ENCODE results near the gene GAS6.
"Not testable (repeated sequence)": the region's sequence is repeated elsewhere in the genome, so short reads cannot be mapped to it uniquely, and the experiment has no call there.

The GAS6 gene

GRCh38 chr13:113879494-113880360 is 15.9 kb upstream of the GAS6 start:
- Histone ChIP-seq H3K36me3 (ENCODE audit: control insufficient read depth, insufficient read depth, low read length) (no peaks in the 10 kb centered on the region), H3K4me1 (ENCODE audit: control insufficient read depth, insufficient read depth, low read length) (no peaks in the 10 kb centered on the region), H3K9ac (ENCODE audit: low read depth, low read length) (no peak overlapping the region), H3K9me3 (ENCODE audit: control insufficient read depth, insufficient read depth, low read length) (no peaks in the 10 kb centered on the region), H3K4me3 (ENCODE audit: low read depth, low read length) (no peak overlapping the region), H3K27ac (ENCODE audit: low read depth, low read length) (no peak overlapping the region), H3K27me3 (ENCODE audit: control insufficient read depth, insufficient read depth, low read length) (no peaks in the 10 kb centered on the region)

DNA sequence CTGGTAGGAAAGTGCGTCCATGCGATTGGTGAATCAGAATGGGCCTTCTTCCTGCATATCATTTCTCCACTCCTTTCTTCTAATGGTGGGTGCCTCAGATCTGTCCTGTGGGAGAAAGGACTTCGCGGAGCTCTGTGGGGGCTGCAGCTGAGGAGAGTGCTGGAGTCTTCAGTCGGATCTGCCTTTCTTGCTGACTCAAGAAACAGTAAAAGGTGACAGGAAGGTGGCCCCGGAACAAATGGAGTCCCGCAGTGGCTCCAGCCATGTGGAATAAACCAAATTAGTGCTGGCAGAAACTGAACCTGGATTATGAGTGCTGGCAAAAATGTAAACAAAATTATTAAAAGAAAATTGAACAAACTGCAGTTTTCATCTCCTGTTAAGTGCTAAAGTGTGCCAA is 15.1 kb upstream of the GAS6 start:
- Histone ChIP-seq H3K9ac (ENCODE audit: low read depth, low read length) (no peak overlapping the region), H3K36me3 (ENCODE audit: control insufficient read depth, insufficient read depth, low read length) (no peaks in the 10 kb centered on the region), H3K27ac (ENCODE audit: low read depth, low read length) (no peak overlapping the region), H3K4me3 (ENCODE audit: low read depth, low read length) (no peak overlapping the region), H3K4me1 (ENCODE audit: control insufficient read depth, insufficient read depth, low read length) (no peaks in the 10 kb centered on the region), H3K27me3 (ENCODE audit: control insufficient read depth, insufficient read depth, low read length) (no peaks in the 10 kb centered on the region), H3K9me3 (ENCODE audit: control insufficient read depth, insufficient read depth, low read length) (no peaks in the 10 kb centered on the region)

DNA sequence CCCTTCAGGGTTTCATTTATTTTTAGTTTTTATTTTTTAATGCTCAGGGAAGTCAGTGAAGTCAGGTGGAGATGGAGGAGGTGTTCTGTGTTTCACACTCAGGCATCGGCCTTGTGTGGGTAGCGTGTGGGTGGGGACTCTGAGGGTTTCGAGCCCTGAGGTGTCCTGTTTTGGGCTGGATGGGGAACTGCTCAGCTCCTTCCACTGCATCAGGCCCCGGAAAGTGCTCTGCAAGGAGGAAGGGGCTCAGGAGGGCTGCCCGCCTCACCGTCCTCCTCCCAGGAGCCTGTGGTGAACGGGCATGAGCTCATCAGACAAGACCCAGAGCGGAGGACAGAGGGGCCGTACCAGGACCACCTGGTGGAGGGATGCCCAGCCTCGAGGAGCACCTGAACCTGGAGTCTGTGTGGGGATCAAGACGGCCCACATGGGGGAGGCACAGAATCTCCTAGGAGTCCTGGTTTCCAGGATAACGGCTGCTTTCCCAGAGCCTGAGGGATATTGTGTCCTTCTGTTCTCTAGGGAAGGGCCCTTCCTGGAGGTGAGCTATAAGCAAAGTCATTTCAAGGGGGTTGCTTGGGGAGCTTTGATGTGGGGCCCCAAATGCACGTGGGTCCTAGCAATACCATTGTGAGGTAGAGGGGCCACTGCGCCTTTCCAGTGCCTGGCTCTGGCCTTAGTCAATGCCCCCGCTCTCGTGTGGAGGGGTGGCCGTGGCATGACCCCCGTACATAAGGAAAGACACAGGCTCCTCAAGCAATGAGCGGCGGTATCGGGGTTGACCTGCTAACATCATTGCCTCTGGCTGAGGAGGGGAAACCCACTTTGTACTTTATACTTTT is 13.5 kb upstream of the GAS6 start:
- Histone ChIP-seq H3K27me3 (ENCODE audit: control insufficient read depth, insufficient read depth, low read length) (no peaks in the 10 kb centered on the region), H3K27ac (ENCODE audit: low read depth, low read length) (no peak overlapping the region), H3K4me3 (ENCODE audit: low read depth, low read length) (no peak overlapping the region), H3K9me3 (ENCODE audit: control insufficient read depth, insufficient read depth, low read length) (no peaks in the 10 kb centered on the region), H3K9ac (ENCODE audit: low read depth, low read length) (no peak overlapping the region), H3K36me3 (ENCODE audit: control insufficient read depth, insufficient read depth, low read length) (no peaks in the 10 kb centered on the region), H3K4me1 (ENCODE audit: control insufficient read depth, insufficient read depth, low read length) (0 out of 2 replicates have a peak, but pooled peaks cover 5% of the 10 kb centered on the region)

DNA sequence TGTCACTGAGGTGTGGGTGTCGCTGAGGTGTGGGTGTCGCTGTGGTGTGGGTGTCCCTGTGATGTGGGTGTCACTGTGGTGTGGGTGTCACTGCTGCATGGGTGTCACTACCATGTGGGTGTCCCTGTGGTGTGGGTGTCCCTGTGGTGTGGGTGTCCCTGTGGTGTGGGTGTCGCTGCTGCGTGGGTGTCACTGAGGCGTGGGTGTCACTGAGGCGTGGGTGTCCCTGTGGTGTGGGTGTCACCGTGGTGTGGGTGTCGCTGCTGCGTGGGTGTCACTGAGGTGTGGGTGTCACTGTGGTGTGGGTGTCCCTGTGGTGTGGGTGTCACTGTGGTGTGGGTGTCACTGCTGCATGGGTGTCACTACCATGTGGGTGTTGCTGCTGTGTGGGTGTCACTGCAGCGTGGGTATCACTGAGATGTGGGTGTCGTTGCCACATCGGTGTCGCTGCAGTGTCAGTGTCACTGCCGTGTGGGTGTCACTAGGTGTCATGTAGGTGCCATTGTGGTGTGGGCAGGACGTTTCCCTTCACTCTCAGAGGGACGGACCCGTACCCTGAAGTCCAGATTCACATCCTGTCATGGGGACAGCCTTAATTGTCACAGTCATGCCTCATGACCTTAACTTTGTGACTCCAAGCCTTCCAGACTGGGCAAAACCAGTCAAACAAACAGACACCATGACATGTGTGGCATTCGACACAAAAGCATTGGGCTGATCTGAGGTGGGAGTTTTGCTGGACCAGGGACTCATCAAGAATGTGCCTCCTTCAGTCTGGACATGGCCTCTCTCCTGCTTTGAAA is 12.7 kb upstream of the GAS6 start:
- Histone ChIP-seq H3K36me3 (ENCODE audit: control insufficient read depth, insufficient read depth, low read length) (no peaks in the 10 kb centered on the region), H3K27me3 (ENCODE audit: control insufficient read depth, insufficient read depth, low read length) (no peaks in the 10 kb centered on the region), H3K9me3 (ENCODE audit: control insufficient read depth, insufficient read depth, low read length) (no peaks in the 10 kb centered on the region), H3K27ac (ENCODE audit: low read depth, low read length) (no peak overlapping the region), H3K9ac (ENCODE audit: low read depth, low read length) (no peak overlapping the region), H3K4me3 (ENCODE audit: low read depth, low read length) (no peak overlapping the region), H3K4me1 (ENCODE audit: control insufficient read depth, insufficient read depth, low read length) (0 out of 2 replicates have a peak, but pooled peaks cover 5% of the 10 kb centered on the region)

DNA sequence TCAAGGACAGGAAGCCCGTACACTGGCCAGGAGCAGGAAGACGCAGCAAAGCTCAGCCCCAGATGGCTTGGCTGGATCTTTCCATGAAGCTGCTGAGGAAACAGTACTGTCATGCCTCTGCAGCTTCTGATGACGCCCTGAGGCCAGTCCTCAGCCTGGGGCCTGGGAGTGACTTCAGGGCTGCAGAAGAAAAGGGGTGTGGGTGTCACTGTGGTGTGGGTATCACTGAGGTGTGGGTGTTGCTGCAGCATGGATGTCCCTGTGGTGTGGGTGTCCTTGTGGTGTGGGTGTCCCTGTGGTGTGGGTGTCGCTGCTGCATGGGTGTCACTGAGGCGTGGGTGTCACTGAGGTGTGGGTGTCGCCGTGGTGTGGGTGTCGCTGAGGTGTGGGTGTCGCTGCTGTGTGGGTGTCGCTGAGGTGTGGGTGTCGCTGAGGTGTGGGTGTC is 12.0 kb upstream of the GAS6 start:
- no peaks in the 10 kb centered on the region for H3K36me3 ChIP-seq (ENCODE audit: control insufficient read depth, insufficient read depth, low read length)

GRCh38 chr13:113875429-113875815 is 11.5 kb upstream of the GAS6 start:
- no peak overlapping the region for H3K27ac ChIP-seq (ENCODE audit: low read depth, low read length)
- H3K9me3 ChIP-seq (ENCODE audit: control insufficient read depth, insufficient read depth, low read length) = no peaks in the 10 kb centered on the region
- no peak overlapping the region for H3K4me3 ChIP-seq (ENCODE audit: low read depth, low read length)
- no peaks in the 10 kb centered on the region for H3K36me3 ChIP-seq (ENCODE audit: control insufficient read depth, insufficient read depth, low read length)
- 0 out of 2 replicates have a peak, but pooled peaks cover 5% of the 10 kb centered on the region for H3K4me1 ChIP-seq (ENCODE audit: control insufficient read depth, insufficient read depth, low read length)
- no peaks in the 10 kb centered on the region for H3K27me3 ChIP-seq (ENCODE audit: control insufficient read depth, insufficient read depth, low read length)
- H3K9ac ChIP-seq (ENCODE audit: low read depth, low read length) = no peak overlapping the region

More for the DNA sequence above, 12.0 kb upstream of the GAS6 start:
- Histone ChIP-seq H3K27ac (ENCODE audit: low read depth, low read length) (no peak overlapping the region), H3K27me3 (ENCODE audit: control insufficient read depth, insufficient read depth, low read length) (no peaks in the 10 kb centered on the region), H3K4me1 (ENCODE audit: control insufficient read depth, insufficient read depth, low read length) (0 out of 2 replicates have a peak, but pooled peaks cover 5% of the 10 kb centered on the region), H3K9me3 (ENCODE audit: control insufficient read depth, insufficient read depth, low read length) (no peaks in the 10 kb centered on the region), H3K4me3 (ENCODE audit: low read depth, low read length) (no peak overlapping the region), H3K9ac (ENCODE audit: low read depth, low read length) (no peak overlapping the region)

DNA sequence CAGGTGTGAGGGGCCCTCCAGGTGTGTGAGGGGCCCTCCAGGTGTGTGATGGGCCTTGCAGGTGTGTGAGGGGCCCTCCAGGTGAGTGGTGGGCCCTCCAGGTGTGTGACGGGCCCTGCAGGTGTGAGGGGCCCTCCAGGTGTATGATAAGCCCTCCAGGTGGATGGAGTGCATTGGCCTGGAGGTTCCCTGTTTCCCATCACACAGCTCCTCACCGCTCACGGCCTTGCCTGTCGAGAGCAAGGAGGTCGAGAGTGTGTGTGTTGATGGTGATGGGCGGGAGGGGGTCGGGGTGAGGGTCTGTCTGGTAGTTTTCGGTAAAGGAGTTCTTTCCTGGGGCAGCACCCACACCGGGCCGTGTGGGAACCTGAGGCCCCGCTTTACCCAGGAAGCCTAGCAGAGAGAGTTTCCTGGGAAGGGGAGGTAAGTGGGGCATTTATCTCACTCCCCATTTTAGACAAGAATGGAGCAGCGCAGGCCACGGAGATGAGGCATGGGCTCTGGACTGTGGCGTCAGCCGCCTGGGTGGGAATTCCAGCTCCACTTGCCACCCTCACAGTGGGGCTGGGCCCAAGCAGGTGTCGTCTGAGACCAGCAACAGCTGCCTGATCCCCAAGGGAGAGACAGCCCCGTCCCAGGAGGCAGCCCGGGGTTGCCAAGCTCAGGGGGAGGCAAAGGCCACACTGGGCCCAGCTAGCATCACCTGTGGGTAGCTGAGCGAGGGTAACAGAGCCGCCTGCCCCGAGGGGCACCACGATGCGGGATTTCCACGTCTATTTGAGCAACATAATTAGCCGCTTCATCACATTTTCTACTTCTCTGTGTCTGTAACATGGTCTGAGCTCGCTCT is 10.9 kb upstream of the GAS6 start:
- Histone ChIP-seq H3K27ac (ENCODE audit: low read depth, low read length) (no peak overlapping the region), H3K36me3 (ENCODE audit: control insufficient read depth, insufficient read depth, low read length) (no peaks in the 10 kb centered on the region), H3K4me1 (ENCODE audit: control insufficient read depth, insufficient read depth, low read length) (0 out of 2 replicates have a peak, but pooled peaks cover 5% of the 10 kb centered on the region), H3K4me3 (ENCODE audit: low read depth, low read length) (no peak overlapping the region), H3K9ac (ENCODE audit: low read depth, low read length) (no peak overlapping the region), H3K27me3 (ENCODE audit: control insufficient read depth, insufficient read depth, low read length) (no peaks in the 10 kb centered on the region), H3K9me3 (ENCODE audit: control insufficient read depth, insufficient read depth, low read length) (no peaks in the 10 kb centered on the region)

GRCh38 chr13:113874177-113874576 is 10.3 kb upstream of the GAS6 start:
- Histone ChIP-seq H3K9ac (ENCODE audit: low read depth, low read length) (no peak overlapping the region), H3K4me1 (ENCODE audit: control insufficient read depth, insufficient read depth, low read length) (0 out of 2 replicates have a peak, but pooled peaks cover 5% of the 10 kb centered on the region), H3K9me3 (ENCODE audit: control insufficient read depth, insufficient read depth, low read length) (no peaks in the 10 kb centered on the region), H3K27ac (ENCODE audit: low read depth, low read length) (no peak overlapping the region), H3K27me3 (ENCODE audit: control insufficient read depth, insufficient read depth, low read length) (no peaks in the 10 kb centered on the region), H3K36me3 (ENCODE audit: control insufficient read depth, insufficient read depth, low read length) (no peaks in the 10 kb centered on the region), H3K4me3 (ENCODE audit: low read depth, low read length) (no peak overlapping the region)

DNA sequence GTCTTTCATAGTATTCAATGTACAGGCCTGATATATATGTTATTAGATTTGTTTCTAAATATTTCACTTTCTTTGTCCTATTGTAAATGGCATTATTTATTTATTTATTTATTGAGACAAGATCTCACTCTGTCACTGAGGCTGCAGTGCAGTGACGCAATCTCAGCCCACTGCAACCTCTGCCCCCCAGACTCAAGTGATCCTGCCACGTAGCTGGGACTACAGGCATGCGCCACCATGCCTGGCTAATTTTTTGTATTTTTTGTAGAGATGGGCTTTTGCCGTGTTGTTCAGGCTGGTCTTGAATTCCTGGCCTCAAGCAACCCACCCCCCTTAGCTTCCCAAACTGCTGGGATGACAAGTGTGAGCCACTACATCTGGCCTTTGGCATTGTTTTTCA is 5.4 kb upstream of the GAS6 start:
- H3K27me3 ChIP-seq (ENCODE audit: control insufficient read depth, insufficient read depth, low read length) = peaks cover 18% of the 10 kb centered on the region
- no peak overlapping the region for H3K9ac ChIP-seq (ENCODE audit: low read depth, low read length)
- no peak overlapping the region for H3K27ac ChIP-seq (ENCODE audit: low read depth, low read length)
- no peak overlapping the region for H3K4me3 ChIP-seq (ENCODE audit: low read depth, low read length)
- H3K9me3 ChIP-seq (ENCODE audit: control insufficient read depth, insufficient read depth, low read length) = no peaks in the 10 kb centered on the region
- peaks cover 9% of the 10 kb centered on the region; the same call in 1 of the 2 replicates for H3K4me1 ChIP-seq (ENCODE audit: control insufficient read depth, insufficient read depth, low read length)
- H3K36me3 ChIP-seq (ENCODE audit: control insufficient read depth, insufficient read depth, low read length) = no peaks in the 10 kb centered on the region

- H3K27ac ChIP-seq (ENCODE audit: low read depth, low read length); H3K4me3 ChIP-seq (ENCODE audit: low read depth, low read length); H3K9ac ChIP-seq (ENCODE audit: low read depth, low read length); H3K9me3 ChIP-seq (ENCODE audit: control insufficient read depth, insufficient read depth, low read length); H3K36me3 ChIP-seq (ENCODE audit: control insufficient read depth, insufficient read depth, low read length); H3K4me1 ChIP-seq (ENCODE audit: control insufficient read depth, insufficient read depth, low read length): not testable (repeated sequence)
- peaks cover 28% of the 10 kb centered on the region for H3K27me3 ChIP-seq (ENCODE audit: control insufficient read depth, insufficient read depth, low read length)
Observed at GRCh38 chr13:113867913-113868312, 4.0 kb upstream of the GAS6 start.

Measured in HUES48 (cell line).